Measurements from ENCODE around the gene POGLUT2. TPM values are rescaled to one million over a fixed set of nuclear protein-coding genes. Genes with fewer than 3 reads are reported as not detected.

Gene POGLUT2
- total and polyA plus RNA-seq, 2 donors (not counting 3 experiments of a cell fraction or from before 2014, with no cell fraction given) = 17.9 to 22.5 TPM

GRCh38 chr13:102770435-102770834 lies 28.3 kb downstream of the POGLUT2 start:
- no peak overlapping the region for H3K9ac ChIP-seq (replicated peaks; ENCODE audit: extremely low read depth, insufficient read depth, low read length)
- H4K20me1 ChIP-seq (replicated peaks; ENCODE audit: control insufficient read depth, extremely low read depth, insufficient read depth, low read length) = no peaks in the 10 kb centered on the region
- TF ChIP-seq MYC (IDR thresholded peaks at IDR 0.05; ENCODE audit: low read depth, low read length) = no peak
- TF ChIP-seq MAX (IDR thresholded peaks at IDR 0.05; ENCODE audit: insufficient read depth, insufficient read length) = no peak
- no peak for TF ChIP-seq JUN (IDR thresholded peaks at IDR 0.05; ENCODE audit: borderline replicate concordance, insufficient read depth, insufficient read length, low read depth)
- TF ChIP-seq EZH2 (IDR thresholded peaks at IDR 0.05; ENCODE audit: borderline replicate concordance, low read depth, low read length, severe bottlenecking) = no peak
- TF ChIP-seq POLR2AphosphoS5 (IDR thresholded peaks at IDR 0.05; ENCODE audit: insufficient read depth, low read depth, low read length) = no peak
- no peak for TF ChIP-seq CTCF (IDR thresholded peaks at IDR 0.05; ENCODE audit: extremely low read depth in 1 of 2, insufficient read depth in 1 of 2, low read depth in 1 of 2, low read length in 2 of 2)
- no peak for TF ChIP-seq FOS (IDR thresholded peaks at IDR 0.05; ENCODE audit: borderline replicate concordance, insufficient read depth, low read length)
- no peak for TF ChIP-seq GATA2 (IDR thresholded peaks at IDR 0.05; ENCODE audit: insufficient read depth, insufficient read length, low read depth, low read length)
- no peak for TF ChIP-seq POLR2A (IDR thresholded peaks at IDR 0.05; ENCODE audit: low read depth, low read length)
- no peaks in the 10 kb centered on the region for H3K36me3 ChIP-seq (ENCODE audit: control insufficient read depth in 2 of 2, extremely low read depth in 1 of 2, insufficient read depth in 2 of 2, low read length in 2 of 2)
- no peaks in the 10 kb centered on the region for H3K27me3 ChIP-seq (ENCODE audit: control insufficient read depth in 2 of 2, insufficient read depth in 2 of 2, low read length in 2 of 2)
- ChIA-PET CTCF (interaction anchor here (1.5 to 3.1 kb wide), 4 partner anchors 57 to 188 kb away, joined by 3 to 29 read pairs (median 4); no protein-coding TSS in a partner anchor), POLR2A (no interaction called here)
- H3K4me1 ChIP-seq (ENCODE audit: control insufficient read depth, extremely low read depth, insufficient read depth, low read length) = peaks cover 18% of the 10 kb centered on the region
- dilution Hi-C loops (cut with MboI; ENCODE audit: extremely low pct_ligation_motif_present, low sequenced_read_pairs) = no loop called here
- no peak overlapping the region for H2AFZ ChIP-seq (ENCODE audit: low read depth, low read length)
- H3K9me1 ChIP-seq (replicated peaks; ENCODE audit: control insufficient read depth, extremely low read depth, insufficient read depth, low read length) = no peaks in the 10 kb centered on the region
- H3K4me3 ChIP-seq (replicated peaks in 1 of 3; ENCODE audit: insufficient read depth in 1 of 3, low read depth in 1 of 3, low read length in 3 of 3) = no peak overlapping the region
- peak overlapping the region; percentile 19 for H3K4me2 ChIP-seq (ENCODE audit: insufficient read depth, low read length)
- peaks cover 22% of the 10 kb centered on the region for H3K79me2 ChIP-seq (ENCODE audit: control insufficient read depth, insufficient read depth, low read length)
- no peak overlapping the region for H3K27ac ChIP-seq (ENCODE audit: insufficient read depth, low read depth, low read length)
- intact Hi-C loops (cut with micrococcal nuclease) = no loop called here
- peak; percentile 49 for FAIRE-seq
- BruUV-seq (replicated peaks) = no TSS peak
- no peaks in the 10 kb centered on the region for H3K9me3 ChIP-seq (replicated peaks; ENCODE audit: control insufficient read depth, insufficient read depth, low read length)
- DNase-seq (ENCODE audit: low read depth, low spot score) = peak; percentile 23
